Esophagus muscularis mucosa (tissue), 4 donors: ENCODE data around the gene PTCHD4. TPM values are rescaled to one million over a fixed set of nuclear protein-coding genes. Genes with fewer than 3 reads are reported as not detected.

ENCODE experiments used
- DNase-seq: peaks from one replicate; pipeline ENCODE4 v3.0.0-alpha.2; 2017; ENCODE audit errors: extremely low spot score
- H3K27ac ChIP-seq, 4 donors: fragments of 200-600 bp; sonication (generic); replicated peaks in 1 of 4; 1 replicate in 3 of 4; 2 replicates in 1 of 4; pipeline ENCODE4 v1.5.1; 2016 to 2019; ENCODE audit warnings: mild to moderate bottlenecking in 1 of 4
- H3K27me3 ChIP-seq, 4 donors: fragments of 200-600 bp; sonication (generic); one replicate each; pipeline versions ENCODE4 v1.5.1 to v1.6.0; 2016 to 2019
- H3K36me3 ChIP-seq, 4 donors: fragments of 200-600 bp; sonication (generic); one replicate each; pipeline ENCODE4 v1.5.1; 2016 to 2019
- H3K4me1 ChIP-seq, 4 donors: fragments of 200-600 bp; sonication (generic); one replicate each; pipeline ENCODE4 v1.5.1; 2016 to 2019
- H3K4me3 ChIP-seq, 4 donors: fragments of 200-600 bp; sonication (generic); 1 replicate in 2 of 4; 2 replicates in 2 of 4; pipeline ENCODE4 v1.5.1; 2016 to 2019; ENCODE audit warnings: mild to moderate bottlenecking in 4 of 4, moderate library complexity in 1 of 4
- H3K9me3 ChIP-seq, 4 donors: fragments of 200-600 bp; sonication (generic); 1 replicate in 3 of 4; 2 replicates in 1 of 4; pipeline ENCODE4 v1.5.1; 2016 to 2019
- CTCF ChIP-seq, 3 experiments: fragments of 200-600 bp in 2 of 3; fragments of 450-650 bp in 1 of 3; sonication (generic) in 2 of 3; IDR thresholded peaks; one replicate each; pipeline ENCODE4 v1.5.1; 2017 to 2019; ENCODE audit warnings: antibody characterized with exemption in 3 of 3, mild to moderate bottlenecking in 2 of 3, moderate library complexity in 1 of 3
- EP300 ChIP-seq: sonication (generic); formaldehyde crosslinking; IDR thresholded peaks from one replicate; pipeline ENCODE4 v1.6.1; 2017; ENCODE audit warnings: antibody characterized with exemption
- POLR2A ChIP-seq: fragments of 450-650 bp; IDR thresholded peaks from one replicate; pipeline ENCODE4 v1.6.1; 2017; ENCODE audit warnings: antibody characterized with exemption, moderate library complexity, mild to moderate bottlenecking, low read depth
- POLR2AphosphoS5 ChIP-seq, 2 donors: sonication (generic); formaldehyde crosslinking; IDR thresholded peaks; one replicate each; pipeline ENCODE4 v1.6.1; 2017; ENCODE audit warnings: antibody characterized with exemption in 2 of 2
- WGBS: methylation state at CpG from one replicate; pipeline ENCODE4 v1.1.5; 2018; 5-methylcytosine and 5-hydroxymethylcytosine counted together
- intact Hi-C: fragments of 100-400 bp; cut with DNase I; formaldehyde crosslinking; loops from one replicate; pipeline ENCODE4 v1.15.1; 2023
- total RNA-seq, 4 donors: library from RNA; depleted of rRNA; stranded (reverse); fragments of >200 nt; gene quantifications; one replicate each; pipeline versions ENCODE4 v1.1.0 to v1.2.1, GENCODE V29; 2016

Gene PTCHD4
- total RNA-seq, 4 donors from 2014 or later: 0.83 to 2.7 (median 1.5) TPM

GRCh38 chr6:48080227-48081009 is 30.6 kb downstream of the PTCHD4 start:
- H3K4me3 ChIP-seq: no peak overlapping the region
- H3K36me3 ChIP-seq: no peaks in the 10 kb centered on the region
- no peak overlapping the region for H3K27ac ChIP-seq
- no peaks in the 10 kb centered on the region for H3K27me3 ChIP-seq
- DNase-seq: no peak
- no peaks in the 10 kb centered on the region for H3K9me3 ChIP-seq
- TF ChIP-seq POLR2AphosphoS5 (IDR thresholded peaks at IDR 0.05) (no peak), POLR2A (no peak), CTCF (IDR thresholded peaks at IDR 0.05) (no peak)
- intact Hi-C loops: no loop called here
- 75% methylated on average over 4 of the region's 4 CpGs for WGBS
- no peaks in the 10 kb centered on the region for H3K4me1 ChIP-seq

GRCh38 chr6:48078120-48078519 is 32.9 kb downstream of the PTCHD4 start:
- intact Hi-C loops: no loop called here
- no peaks in the 10 kb centered on the region for H3K27me3 ChIP-seq
- no peak overlapping the region for H3K4me3 ChIP-seq
- H3K36me3 ChIP-seq: no peaks in the 10 kb centered on the region
- H3K27ac ChIP-seq: no peak overlapping the region
- H3K9me3 ChIP-seq: no peaks in the 10 kb centered on the region
- TF ChIP-seq CTCF (IDR thresholded peaks at IDR 0.05) (no peak), POLR2AphosphoS5 (IDR thresholded peaks at IDR 0.05) (no peak), POLR2A (no peak), EP300 (no peak)
- no peak for DNase-seq
- H3K4me1 ChIP-seq: no peaks in the 10 kb centered on the region

GRCh38 chr6:48075181-48075580 is 35.8 kb downstream of the PTCHD4 start:
- no peak overlapping the region for H3K4me3 ChIP-seq
- H3K4me1 ChIP-seq: no peaks in the 10 kb centered on the region
- TF ChIP-seq POLR2A: no peak
- no peak for TF ChIP-seq EP300
- TF ChIP-seq POLR2AphosphoS5 (IDR thresholded peaks at IDR 0.05): no peak
- no peak for TF ChIP-seq CTCF (IDR thresholded peaks at IDR 0.05)
- intact Hi-C loops: no loop called here
- no peaks in the 10 kb centered on the region for H3K9me3 ChIP-seq
- DNase-seq: no peak
- peaks cover 0 to 11% (median 0%) of the 10 kb centered on the region in 4 donors for H3K27me3 ChIP-seq
- no peak overlapping the region for H3K27ac ChIP-seq
- no peaks in the 10 kb centered on the region for H3K36me3 ChIP-seq

GRCh38 chr6:48073976-48074767 is 36.8 kb downstream of the PTCHD4 start:
- Histone ChIP-seq H3K9me3 (no peaks in the 10 kb centered on the region), H3K36me3 (no peaks in the 10 kb centered on the region), H3K27ac (no peak overlapping the region), H3K27me3 (peaks cover 0 to 21% (median 0%) of the 10 kb centered on the region in 4 donors), H3K4me3 (no peak overlapping the region), H3K4me1 (peaks cover 4 to 5% (median 4%) of the 10 kb centered on the region in 4 donors)
- intact Hi-C loops: no loop called here
- no peak for DNase-seq
- 90% methylated on average over 8 of the region's 8 CpGs for WGBS
- TF ChIP-seq POLR2A: no peak
- no peak for TF ChIP-seq POLR2AphosphoS5 (IDR thresholded peaks at IDR 0.05)
- no peak for TF ChIP-seq EP300
- TF ChIP-seq CTCF (IDR thresholded peaks at IDR 0.05): no peak
